Psoas muscle (tissue), 8 donors: ENCODE data around the gene UBE2I. TPM values are rescaled to one million over a fixed set of nuclear protein-coding genes. Genes with fewer than 3 reads are reported as not detected.
A peak's percentile ranks its signal among the peaks of the same experiment; 100 is the strongest.
"Not testable (repeated sequence)": the region's sequence is repeated elsewhere in the genome, so short reads cannot be mapped to it uniquely, and the experiment has no call there.

Experiments
- ATAC-seq, 4 donors: fragments of 200-7000 bp; cut with Tn5 transposase; one replicate each; pipeline ENCODE4 v1.9.1; 2020; ENCODE audit warnings: moderate library complexity in 3 of 4, mild to moderate bottlenecking in 2 of 4
- DNase-seq, 2 donors: peaks; one replicate each; pipeline ENCODE4 v3.0.0-alpha.2; 2020
- H3K27ac ChIP-seq: fragments of 200-600 bp; one replicate; pipeline ENCODE4 v1.8.0; 2022
- H3K27me3 ChIP-seq, 3 donors: fragments of 200-600 bp in 1 of 3; one replicate each; pipeline versions ENCODE4 v1.6.1 to v1.8.0; 2013 to 2022; ENCODE audit warnings: low read length in 2 of 3, mild to moderate bottlenecking in 2 of 3, moderate library complexity in 1 of 3; ENCODE audit not compliant: insufficient read depth in 3 of 3
- H3K36me3 ChIP-seq, 2 donors: fragments of 200-600 bp in 1 of 2; one replicate each; pipeline versions ENCODE4 v1.6.1 to v1.8.0; 2013 to 2022; ENCODE audit warnings: low read depth in 1 of 2, mild to moderate bottlenecking in 1 of 2, moderate library complexity in 1 of 2; ENCODE audit not compliant: insufficient read depth in 1 of 2
- H3K4me1 ChIP-seq: fragments of 200-600 bp; one replicate; pipeline ENCODE4 v1.8.0; 2022
- H3K4me3 ChIP-seq: fragments of 200-600 bp; one replicate; pipeline ENCODE4 v1.8.0; 2022; ENCODE audit warnings: mild to moderate bottlenecking
- H3K9me3 ChIP-seq: fragments of 200-600 bp; one replicate; pipeline ENCODE4 v1.8.0; 2022
- WGBS, 3 donors: extraction: QIAGEN DNeasy Blood & Tissue Kit; methylation state at CpG; one replicate each; pipeline versions ENCODE4 v1.1.6 to v1.1.7; 2013; 5-methylcytosine and 5-hydroxymethylcytosine counted together
- intact Hi-C, 2 donors: fragments of 100-400 bp; cut with DNase I; formaldehyde crosslinking; loops; one replicate each; pipeline versions ENCODE4 v1.11.0 to v1.14.2; 2022
- polyA plus RNA-seq, 3 donors: library from polyadenylated mRNA; stranded (reverse); fragments of 200-250 nt; gene quantifications; one replicate each; pipeline ENCODE4 v1.2.3, GENCODE V29; 2013
- total RNA-seq, 4 donors: library from RNA; stranded (reverse); fragmentation: NEBNext Ultra II Directional in 2 of 4; extraction: Animal tissue kit (Norgen Biotek cat#: 25700) in 2 of 4; gene quantifications; one replicate each; pipeline versions ENCODE4 v1.2.1 to v1.2.4, GENCODE V29; 2021 to 2023
- TF ChIP-seq, protein P1 (sequence below): fragments of 200-600 bp; IDR thresholded peaks from one replicate; pipeline ENCODE4 v1.8.0; 2022; ENCODE audit warnings: antibody characterized with exemption
- donor health status: healthy with polysubstance abuse.
- donor health status: DM: no; HTN: no; CAD: no; lungs with moderate emphysema.
- donor health status: Bipolar disorder and iron deficiency.
- donor health status: healthy.
- donor health status: DM: yes; HTN: yes; CAD: no.
- donor health status: DM: no; HTN: no; CAD: no.
- donor health status: DM: no; HTN: no; CAD: no.
- donor health status: DM: yes; HTN: yes; CAD: no.

Gene UBE2I
- total and polyA plus RNA-seq, 7 donors: 46.2 to 101 (median 55.6) TPM

DNA sequence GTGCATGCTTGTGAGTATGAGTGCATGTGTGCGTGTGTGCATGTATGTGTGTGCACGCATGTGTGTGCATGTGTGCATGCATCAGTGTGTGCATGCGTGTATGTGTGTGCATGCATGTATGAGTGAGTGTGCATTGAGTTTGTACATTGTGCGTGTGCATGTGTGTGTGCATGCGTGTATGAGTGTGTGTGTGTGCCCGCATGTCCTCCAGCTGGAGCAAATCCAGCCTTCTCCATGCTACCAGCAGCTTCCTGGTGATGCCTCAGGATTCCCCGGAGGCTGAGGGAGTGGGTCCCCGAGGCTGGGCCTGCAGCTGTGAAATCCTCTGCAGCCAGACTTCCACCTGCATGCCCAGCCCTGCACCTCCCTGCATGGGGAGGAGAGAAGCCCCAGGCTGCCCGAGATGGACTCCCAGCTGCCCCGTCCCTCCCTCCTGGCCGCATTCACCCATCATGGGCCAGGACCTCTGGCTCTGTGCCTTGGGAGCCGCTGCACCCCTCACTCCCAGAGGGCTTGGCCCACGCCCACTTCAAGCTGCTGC is 44.3 kb upstream of the UBE2I start:
- Histone ChIP-seq H3K36me3 (no peaks in the 10 kb centered on the region), H3K9me3 (no peaks in the 10 kb centered on the region), H3K4me1 (no peaks in the 10 kb centered on the region), H3K27me3 (peaks cover 0 to 27% (median 7%) of the 10 kb centered on the region in 3 donors), H3K4me3 (no peak overlapping the region), H3K27ac (no peak overlapping the region)
- WGBS, 3 donors: 67 to 74% (median 70%) methylated on average over 13 of the region's 13 CpGs
- DNase-seq (no peak), ATAC-seq (no peak)
- intact Hi-C loops: no loop called here
- TF ChIP-seq, protein P1, sequence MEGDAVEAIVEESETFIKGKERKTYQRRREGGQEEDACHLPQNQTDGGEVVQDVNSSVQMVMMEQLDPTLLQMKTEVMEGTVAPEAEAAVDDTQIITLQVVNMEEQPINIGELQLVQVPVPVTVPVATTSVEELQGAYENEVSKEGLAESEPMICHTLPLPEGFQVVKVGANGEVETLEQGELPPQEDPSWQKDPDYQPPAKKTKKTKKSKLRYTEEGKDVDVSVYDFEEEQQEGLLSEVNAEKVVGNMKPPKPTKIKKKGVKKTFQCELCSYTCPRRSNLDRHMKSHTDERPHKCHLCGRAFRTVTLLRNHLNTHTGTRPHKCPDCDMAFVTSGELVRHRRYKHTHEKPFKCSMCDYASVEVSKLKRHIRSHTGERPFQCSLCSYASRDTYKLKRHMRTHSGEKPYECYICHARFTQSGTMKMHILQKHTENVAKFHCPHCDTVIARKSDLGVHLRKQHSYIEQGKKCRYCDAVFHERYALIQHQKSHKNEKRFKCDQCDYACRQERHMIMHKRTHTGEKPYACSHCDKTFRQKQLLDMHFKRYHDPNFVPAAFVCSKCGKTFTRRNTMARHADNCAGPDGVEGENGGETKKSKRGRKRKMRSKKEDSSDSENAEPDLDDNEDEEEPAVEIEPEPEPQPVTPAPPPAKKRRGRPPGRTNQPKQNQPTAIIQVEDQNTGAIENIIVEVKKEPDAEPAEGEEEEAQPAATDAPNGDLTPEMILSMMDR: no peak

DNA sequence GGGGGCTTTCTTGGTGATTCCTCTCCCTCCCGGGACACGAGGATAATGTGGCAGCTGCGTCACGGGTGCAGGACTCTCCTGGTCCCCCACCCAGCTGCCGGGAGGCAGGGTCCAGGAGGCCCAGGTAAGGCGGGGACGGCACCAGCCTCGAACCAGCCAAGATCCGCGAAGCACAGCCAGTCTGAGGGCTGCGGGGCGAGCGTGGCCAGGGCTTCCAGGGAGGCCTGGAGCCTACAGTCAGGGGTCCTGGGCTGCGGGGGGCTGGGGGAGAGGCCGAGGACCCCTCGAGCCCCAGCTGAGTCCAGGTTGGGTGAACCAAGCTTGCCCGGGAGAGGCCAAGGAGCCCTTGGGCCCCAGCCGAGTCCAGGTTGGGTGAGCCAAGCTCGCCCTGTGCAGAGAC is 43.6 kb upstream of the UBE2I start:
- H3K9me3 ChIP-seq: no peaks in the 10 kb centered on the region
- H3K27ac ChIP-seq: no peak overlapping the region
- TF ChIP-seq, protein P1: no peak
- DNase-seq (no peak), ATAC-seq (no peak)
- peaks cover 0 to 23% (median 3%) of the 10 kb centered on the region in 3 donors for H3K27me3 ChIP-seq
- no peaks in the 10 kb centered on the region for H3K36me3 ChIP-seq
- no peak overlapping the region for H3K4me3 ChIP-seq
- intact Hi-C loops: no loop called here
- WGBS, 3 donors: 80 to 85% (median 83%) methylated on average over 18 to 19 of the region's 19 CpGs
- no peaks in the 10 kb centered on the region for H3K4me1 ChIP-seq

DNA sequence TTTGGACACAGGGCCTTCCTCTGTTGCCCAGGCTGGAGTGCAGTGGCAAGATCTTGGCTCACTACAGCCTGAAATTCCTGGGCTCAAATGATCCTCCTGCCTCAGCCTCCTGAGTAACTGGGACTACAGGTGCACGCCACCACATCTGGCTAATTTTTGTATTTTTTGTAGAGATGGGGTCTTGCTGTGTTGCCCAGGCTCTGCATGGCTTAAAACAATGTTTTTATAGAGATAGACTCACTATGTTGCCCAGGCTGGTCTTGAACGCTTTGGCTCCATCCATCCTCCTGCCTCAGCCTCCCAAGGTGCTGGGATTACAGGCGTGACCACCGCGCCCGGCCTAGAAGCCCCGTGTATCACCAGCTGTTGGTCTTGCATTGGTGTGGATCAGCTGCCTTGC is 40.0 kb upstream of the UBE2I start:
- H3K4me3 ChIP-seq, intact Hi-C loops, H3K4me1 ChIP-seq, H3K9me3 ChIP-seq, ATAC-seq, H3K36me3 ChIP-seq, H3K27ac ChIP-seq, DNase-seq: not testable (repeated sequence)
- whole genome bisulfite sequencing, 3 donors: 69 to 80% (median 77%) methylated on average over 7 of the region's 7 CpGs
- peaks cover 0 to 11% (median 5%) of the 10 kb centered on the region in 3 donors for H3K27me3 ChIP-seq

DNA sequence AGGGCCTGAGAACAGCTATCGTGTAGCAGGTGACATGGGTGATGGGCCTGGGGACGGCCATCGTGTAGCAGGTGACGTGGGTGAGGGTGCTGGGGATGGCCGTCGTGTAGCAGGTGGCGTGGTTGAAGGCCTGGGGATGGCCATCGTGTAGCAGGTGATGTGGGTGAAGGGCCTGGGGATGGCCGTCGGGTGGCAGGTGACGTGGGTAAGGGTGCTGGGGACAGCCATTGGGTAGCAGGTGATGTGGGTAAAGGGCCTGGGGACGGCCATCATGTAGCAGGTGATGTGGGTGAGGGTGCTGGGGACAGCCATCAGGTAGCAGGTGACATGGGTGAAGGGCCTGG is 38.1 kb upstream of the UBE2I start:
- H3K36me3 ChIP-seq: no peaks in the 10 kb centered on the region
- DNase-seq (no peak), ATAC-seq (peak in 1 of 4 donors; percentile 10)
- 43 to 65% (median 50%) methylated on average over 12 of the region's 12 CpGs for WGBS, 3 donors
- no peaks in the 10 kb centered on the region for H3K9me3 ChIP-seq
- peaks cover 0 to 22% (median 8%) of the 10 kb centered on the region in 3 donors for H3K27me3 ChIP-seq
- H3K4me3 ChIP-seq: no peak overlapping the region
- intact Hi-C loops: no loop called here
- no peaks in the 10 kb centered on the region for H3K4me1 ChIP-seq
- no peak overlapping the region for H3K27ac ChIP-seq
- TF ChIP-seq, protein P1: no peak

DNA sequence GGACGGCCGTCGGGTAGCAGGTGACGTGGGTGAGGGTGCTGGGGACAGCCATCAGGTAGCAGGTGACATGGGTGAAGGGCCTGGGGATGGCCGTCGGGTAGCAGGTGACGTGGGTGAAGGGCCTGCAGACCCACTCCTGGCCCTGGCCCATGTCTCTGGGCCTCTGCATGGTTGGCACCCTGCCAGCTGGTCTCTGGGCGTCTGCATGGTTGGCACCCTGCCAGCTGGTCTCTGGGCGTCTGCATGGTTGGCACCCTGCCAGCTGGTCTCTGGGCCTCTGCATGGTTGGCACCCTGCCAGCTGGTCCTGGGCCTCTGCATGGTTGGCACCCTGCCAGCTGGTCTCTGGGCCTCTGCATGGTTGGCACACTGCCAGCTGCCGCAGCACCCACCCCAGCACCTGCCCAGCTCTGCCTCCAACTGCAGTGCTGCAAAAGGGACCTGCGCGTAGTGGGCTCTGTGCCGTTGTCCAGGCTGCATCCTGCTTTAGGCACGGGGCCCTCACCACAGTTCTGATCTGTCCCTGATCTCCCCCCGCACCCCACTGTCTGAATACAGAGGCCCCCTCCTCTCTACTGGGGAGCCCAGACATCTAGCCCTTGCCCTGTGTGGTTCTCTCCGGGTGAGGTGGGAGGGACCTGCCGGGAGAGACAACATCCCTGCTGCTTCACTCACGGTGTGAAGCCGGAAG is 37.6 kb upstream of the UBE2I start:
- intact Hi-C loops: not testable (repeated sequence)
- peak in 3 of 4 donors; percentile 36 to 60 (median 39) for ATAC-seq

More for the DNA sequence above, 37.6 kb upstream of the UBE2I start:
- 10 to 12% (median 12%) methylated on average over 15 to 19 of the region's 19 CpGs for WGBS, 3 donors
- not testable (repeated sequence) for H3K4me3 ChIP-seq, H3K4me1 ChIP-seq, H3K27ac ChIP-seq, H3K9me3 ChIP-seq, H3K36me3 ChIP-seq
- peaks cover 0 to 24% (median 8%) of the 10 kb centered on the region in 3 donors for H3K27me3 ChIP-seq
- peak in 1 of 2 donors; percentile 40 for DNase-seq
